ENCODE data around the gene CCL11.

GRCh38 chr17:34257299-34257985 is 28.1 kb upstream of the CCL11 start:
- no peak for TF ChIP-seq CTCF (IDR thresholded peaks at IDR 0.05)
- no peak for TF ChIP-seq POLR2A (IDR thresholded peaks at IDR 0.05)
- TF ChIP-seq EP300 (IDR thresholded peaks at IDR 0.05) = no peak
- TF ChIP-seq POLR2AphosphoS5 (IDR thresholded peaks at IDR 0.05) = no peak
